Activated CD8-positive, alpha-beta T cell treated with anti-CD3 and anti-CD28 coated beads, Interleukin-2, amount 10 ng/mL, durations not matched to agents 7 days and 5 days (primary cell): ENCODE results near the gene THRB. TPM values are rescaled to one million over a fixed set of nuclear protein-coding genes. Genes with fewer than 3 reads are reported as not detected.
"Not testable (repeated sequence)": the region's sequence is repeated elsewhere in the genome, so short reads cannot be mapped to it uniquely, and the experiment has no call there.

Experiments used
- ATAC-seq: fragments of 150-1000 bp; cut with Tn5 transposase; one replicate; pipeline ENCODE4 v1.10.0; 2021; ENCODE audit warnings: moderate library complexity
- CTCF ChIA-PET: fragments of 350-600 bp; sonication (Branson Sonifier 250); formaldehyde crosslinking; loops from one replicate; lab custom pipeline; 2021; ENCODE audit warnings: antibody characterized with exemption; lab: Charles Lee
- POLR2A ChIA-PET: fragments of 350-600 bp; sonication (Branson Sonifier 250); formaldehyde crosslinking; loops from one replicate; lab custom pipeline; 2021; ENCODE audit warnings: antibody characterized with exemption; lab: Charles Lee
- DNase-seq: peaks from one replicate; pipeline ENCODE4 v3.0.0-alpha.2; 2020
- H3K27ac Mint-ChIP-seq: one replicate; pipeline ENCODE4 v1.8.0; 2021; ENCODE audit warnings: mild to moderate bottlenecking, mixed read lengths
- H3K27me3 Mint-ChIP-seq: one replicate; pipeline ENCODE4 v1.8.0; 2021; ENCODE audit warnings: low read depth, mixed read lengths
- H3K36me3 Mint-ChIP-seq: one replicate; pipeline ENCODE4 v1.8.0; 2021; ENCODE audit warnings: low read depth, mixed read lengths
- H3K4me1 Mint-ChIP-seq: one replicate; pipeline ENCODE4 v1.8.0; 2021; ENCODE audit warnings: low read depth, mixed read lengths
- H3K4me3 Mint-ChIP-seq: one replicate; pipeline ENCODE4 v1.8.0; 2021; ENCODE audit warnings: mild to moderate bottlenecking, mixed read lengths
- H3K9me3 Mint-ChIP-seq: one replicate; pipeline ENCODE4 v1.8.0; 2022; ENCODE audit warnings: mixed read lengths; ENCODE audit not compliant: insufficient read depth
- total RNA-seq, 2 experiments: library from RNA; stranded (reverse); gene quantifications; one replicate each; pipeline ENCODE4 v1.2.3, GENCODE V29; 2021

THRB gene
- total RNA-seq, 2 experiments from 2014 or later: not detected

DNA sequence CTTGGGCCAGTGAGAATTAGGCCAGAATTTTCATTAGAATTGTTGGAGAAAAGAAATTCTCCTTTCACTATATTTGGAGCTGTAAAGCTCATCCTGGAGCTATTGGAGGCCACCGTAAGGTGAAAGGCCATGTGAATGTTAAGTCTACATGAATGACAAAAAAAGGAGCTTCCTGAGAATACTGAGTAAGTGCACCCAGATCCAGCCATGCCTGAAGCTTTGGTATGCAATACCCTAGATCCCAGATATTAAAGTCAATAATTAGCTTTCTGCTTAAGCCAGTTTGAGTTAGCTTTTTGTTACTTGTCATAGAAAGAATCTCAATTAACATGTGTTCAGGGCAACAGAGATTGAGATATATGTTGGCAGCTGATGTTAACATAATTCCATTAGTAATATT is 377.1 kb downstream of the THRB start:
- H3K9me3 Mint-ChIP-seq: no peaks in the 10 kb centered on the region
- peaks cover 3% of the 10 kb centered on the region for H3K27me3 Mint-ChIP-seq
- CTCF ChIA-PET: no interaction called here
- POLR2A ChIA-PET: no interaction called here
- ATAC-seq: no peak
- no peaks in the 10 kb centered on the region for H3K4me1 Mint-ChIP-seq
- no peak overlapping the region for H3K27ac Mint-ChIP-seq
- no peak overlapping the region for H3K4me3 Mint-ChIP-seq
- no peaks in the 10 kb centered on the region for H3K36me3 Mint-ChIP-seq
- DNase-seq: no peak

GRCh38 chr3:24111711-24112110 is 382.9 kb downstream of the THRB start:
- DNase-seq (no peak), ATAC-seq (no peak)
- ChIA-PET CTCF (no interaction called here), POLR2A (no interaction called here)
- H3K36me3 Mint-ChIP-seq: no peaks in the 10 kb centered on the region
- no peak overlapping the region for H3K4me3 Mint-ChIP-seq
- no peaks in the 10 kb centered on the region for H3K9me3 Mint-ChIP-seq
- H3K27ac Mint-ChIP-seq: no peak overlapping the region
- H3K4me1 Mint-ChIP-seq: no peaks in the 10 kb centered on the region
- peaks cover 3% of the 10 kb centered on the region for H3K27me3 Mint-ChIP-seq

- H3K9me3 Mint-ChIP-seq: no peaks in the 10 kb centered on the region
- H3K4me1 Mint-ChIP-seq: no peaks in the 10 kb centered on the region
- CTCF ChIA-PET: no interaction called here
- POLR2A ChIA-PET: no interaction called here
- H3K27me3 Mint-ChIP-seq: peaks cover 3% of the 10 kb centered on the region
- DNase-seq (no peak), ATAC-seq (no peak)
- no peak overlapping the region for H3K4me3 Mint-ChIP-seq
- H3K36me3 Mint-ChIP-seq: no peaks in the 10 kb centered on the region
- H3K27ac Mint-ChIP-seq: no peak overlapping the region
These were observed 384.6 kb downstream of the THRB start for GRCh38 chr3:24110051-24110450.

DNA sequence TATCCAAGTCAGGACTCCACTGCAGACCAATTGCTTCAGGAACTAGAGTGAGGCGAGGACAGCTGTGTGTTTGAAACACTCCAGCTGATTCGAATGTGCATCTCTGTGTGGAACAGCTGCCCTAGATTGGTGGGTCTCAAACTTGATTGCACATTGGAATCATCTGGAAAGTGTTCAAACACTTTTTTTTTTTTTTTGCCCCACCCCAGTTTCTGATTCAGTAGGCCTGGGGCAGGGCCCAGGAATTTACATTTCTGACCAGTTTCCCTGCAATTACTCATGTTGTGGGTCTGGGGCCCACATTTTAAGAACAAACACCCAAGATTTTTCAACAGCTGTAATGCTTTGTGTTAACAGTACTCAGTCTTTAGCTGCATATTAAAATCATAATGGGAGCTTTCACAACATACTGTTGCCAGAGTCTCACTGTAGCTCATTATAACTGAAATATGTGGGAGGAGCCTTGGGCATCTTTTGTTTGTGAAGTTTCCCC is 392.9 kb downstream of the THRB start:
- DNase-seq (no peak), ATAC-seq (no peak)
- Mint-ChIP-seq H3K4me3 (no peak overlapping the region), H3K27ac (no peak overlapping the region), H3K36me3 (no peaks in the 10 kb centered on the region), H3K4me1 (no peaks in the 10 kb centered on the region), H3K9me3 (no peaks in the 10 kb centered on the region), H3K27me3 (no peaks in the 10 kb centered on the region)
- ChIA-PET POLR2A (no interaction called here), CTCF (no interaction called here)

- Mint-ChIP-seq H3K27me3 (no peaks in the 10 kb centered on the region), H3K36me3 (no peaks in the 10 kb centered on the region), H3K4me3 (no peak overlapping the region), H3K9me3 (no peaks in the 10 kb centered on the region), H3K4me1 (no peaks in the 10 kb centered on the region), H3K27ac (no peak overlapping the region)
- ATAC-seq: no peak
- ChIA-PET POLR2A (no interaction called here), CTCF (no interaction called here)
- DNase-seq: no peak
These were observed 393.8 kb downstream of the THRB start for GRCh38 chr3:24100696-24101402.

- ATAC-seq: no peak
- POLR2A ChIA-PET: no interaction called here
- Mint-ChIP-seq H3K27ac (no peak overlapping the region), H3K27me3 (no peaks in the 10 kb centered on the region), H3K9me3 (peaks cover 3% of the 10 kb centered on the region), H3K36me3 (no peaks in the 10 kb centered on the region), H3K4me1 (no peaks in the 10 kb centered on the region), H3K4me3 (no peak overlapping the region)
- DNase-seq: no peak
- CTCF ChIA-PET: no interaction called here
These were observed 397.9 kb downstream of the THRB start for GRCh38 chr3:24096695-24097290.

DNA sequence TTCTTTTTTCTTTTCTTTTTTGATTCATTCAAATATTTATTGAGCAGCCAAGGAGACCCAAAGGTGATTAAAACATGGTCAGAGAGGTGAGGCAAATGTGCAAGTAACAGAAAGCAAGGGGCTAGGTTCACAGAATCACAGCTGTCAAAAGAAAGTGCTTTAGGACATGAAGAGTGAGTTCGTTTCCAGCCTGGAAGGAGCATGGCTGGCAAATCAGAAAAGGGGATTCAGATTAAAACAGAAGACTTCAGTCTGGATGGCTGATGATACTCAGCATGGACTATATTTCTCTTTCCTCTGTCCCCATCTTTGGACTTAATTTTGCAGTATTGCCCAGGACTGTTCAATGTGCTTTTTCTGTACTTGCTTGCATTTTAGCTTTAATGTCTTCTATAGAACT is 398.4 kb downstream of the THRB start:
- ChIA-PET CTCF (no interaction called here), POLR2A (no interaction called here)
- peaks cover 3% of the 10 kb centered on the region for H3K9me3 Mint-ChIP-seq
- H3K4me1 Mint-ChIP-seq: no peaks in the 10 kb centered on the region
- H3K27ac Mint-ChIP-seq: no peak overlapping the region
- H3K4me3 Mint-ChIP-seq: no peak overlapping the region
- ATAC-seq (no peak), DNase-seq (no peak)
- no peaks in the 10 kb centered on the region for H3K36me3 Mint-ChIP-seq
- no peaks in the 10 kb centered on the region for H3K27me3 Mint-ChIP-seq

GRCh38 chr3:24094818-24095217 is 399.8 kb downstream of the THRB start:
- ATAC-seq, POLR2A ChIA-PET, H3K4me3 Mint-ChIP-seq, DNase-seq, H3K36me3 Mint-ChIP-seq, CTCF ChIA-PET, H3K9me3 Mint-ChIP-seq, H3K27ac Mint-ChIP-seq, H3K27me3 Mint-ChIP-seq, H3K4me1 Mint-ChIP-seq: not testable (repeated sequence)

DNA sequence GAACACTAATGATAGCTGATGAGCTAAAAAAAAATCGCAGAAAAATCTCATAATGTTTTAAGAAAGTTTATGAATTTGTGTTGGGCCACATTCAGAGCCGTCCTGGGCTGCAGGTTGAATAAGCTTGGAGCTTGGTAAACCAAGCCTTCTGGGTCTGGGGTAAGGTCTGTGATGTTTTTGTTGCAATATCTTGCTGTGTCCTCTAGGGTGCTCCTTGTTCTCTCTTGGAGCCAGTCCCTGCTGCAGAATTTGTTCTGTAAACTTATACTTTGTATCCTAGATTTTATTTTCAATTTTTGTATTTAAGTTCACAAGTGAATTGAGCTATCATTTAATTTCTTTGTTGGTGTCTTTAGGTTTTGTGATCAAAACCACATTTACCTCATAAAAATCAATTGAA is 405.9 kb downstream of the THRB start:
- H3K36me3 Mint-ChIP-seq: no peaks in the 10 kb centered on the region

GRCh38 chr3:24087469-24087868 is 407.2 kb downstream of the THRB start:
- no peaks in the 10 kb centered on the region for H3K27me3 Mint-ChIP-seq
- no peaks in the 10 kb centered on the region for H3K36me3 Mint-ChIP-seq
- ATAC-seq (no peak), DNase-seq (no peak)
- no peaks in the 10 kb centered on the region for H3K4me1 Mint-ChIP-seq
- no peak overlapping the region for H3K4me3 Mint-ChIP-seq
- H3K27ac Mint-ChIP-seq: no peak overlapping the region
- POLR2A ChIA-PET: no interaction called here
- no peaks in the 10 kb centered on the region for H3K9me3 Mint-ChIP-seq
- CTCF ChIA-PET: no interaction called here

More for the DNA sequence above, 405.9 kb downstream of the THRB start:
- DNase-seq: no peak
- ChIA-PET POLR2A (no interaction called here), CTCF (no interaction called here)
- H3K4me3 Mint-ChIP-seq: no peak overlapping the region
- H3K9me3 Mint-ChIP-seq: no peaks in the 10 kb centered on the region
- H3K27ac Mint-ChIP-seq: no peak overlapping the region
- no peak for ATAC-seq
- no peaks in the 10 kb centered on the region for H3K4me1 Mint-ChIP-seq
- H3K27me3 Mint-ChIP-seq: no peaks in the 10 kb centered on the region

- no peaks in the 10 kb centered on the region for H3K4me1 Mint-ChIP-seq
- H3K9me3 Mint-ChIP-seq: no peaks in the 10 kb centered on the region
- H3K27me3 Mint-ChIP-seq: no peaks in the 10 kb centered on the region
- ChIA-PET CTCF (no interaction called here), POLR2A (no interaction called here)
- no peaks in the 10 kb centered on the region for H3K36me3 Mint-ChIP-seq
- no peak overlapping the region for H3K4me3 Mint-ChIP-seq
- ATAC-seq: no peak
- no peak overlapping the region for H3K27ac Mint-ChIP-seq
- no peak for DNase-seq
These were observed 407.8 kb downstream of the THRB start for GRCh38 chr3:24086617-24087404.

- H3K4me1 Mint-ChIP-seq: no peaks in the 10 kb centered on the region
- H3K27ac Mint-ChIP-seq: no peak overlapping the region
- H3K27me3 Mint-ChIP-seq: no peaks in the 10 kb centered on the region
- no peak overlapping the region for H3K4me3 Mint-ChIP-seq
- POLR2A ChIA-PET: no interaction called here
- DNase-seq: no peak
- no peak for ATAC-seq
- CTCF ChIA-PET: no interaction called here
- no peaks in the 10 kb centered on the region for H3K36me3 Mint-ChIP-seq
- no peaks in the 10 kb centered on the region for H3K9me3 Mint-ChIP-seq
These were observed 408.4 kb downstream of the THRB start for GRCh38 chr3:24086206-24086605.
